HPDE6-E6E7 (cell line): ENCODE measurements around the gene WDR33.

ENCODE experiments used
- DNase-seq: peaks from one replicate; pipeline ENCODE4 v3.0.0; 2011; ENCODE audit warnings: missing footprints; ENCODE audit errors: extremely low spot score

WDR33 gene

DNA sequence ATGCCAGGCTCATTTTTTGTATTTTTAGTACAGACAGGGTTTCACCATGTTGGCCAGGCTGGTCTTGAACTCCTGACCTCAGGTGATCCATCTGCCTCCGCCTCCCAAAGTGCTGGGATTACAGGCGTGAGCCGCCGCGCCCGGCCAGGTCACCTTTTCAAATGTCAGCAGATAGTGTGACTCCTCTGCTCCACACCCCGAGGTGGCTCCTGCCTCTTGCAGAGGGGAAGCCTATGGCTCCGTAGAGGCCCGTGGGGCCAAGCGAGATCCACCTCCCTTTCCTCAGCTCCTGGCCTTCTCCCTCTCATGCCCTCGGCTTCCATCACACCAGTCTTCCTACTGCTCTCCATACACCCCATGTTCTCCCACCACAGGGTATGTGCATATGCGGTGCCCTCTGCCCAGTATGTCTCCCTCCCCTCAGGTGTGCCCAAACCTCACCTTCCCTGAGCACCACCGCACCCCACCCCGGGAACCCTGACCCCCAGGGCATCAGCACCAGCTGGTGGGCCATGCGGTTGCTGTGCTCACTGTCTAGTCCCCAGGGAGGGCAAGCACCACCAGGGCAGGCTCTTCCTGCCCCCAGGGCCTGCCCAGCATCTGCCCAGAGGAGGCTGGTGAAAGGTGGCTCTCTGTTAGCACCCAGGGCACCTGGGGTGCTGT lies 154.3 kb downstream of the WDR33 start:
- DNase-seq, result no peak

DNA sequence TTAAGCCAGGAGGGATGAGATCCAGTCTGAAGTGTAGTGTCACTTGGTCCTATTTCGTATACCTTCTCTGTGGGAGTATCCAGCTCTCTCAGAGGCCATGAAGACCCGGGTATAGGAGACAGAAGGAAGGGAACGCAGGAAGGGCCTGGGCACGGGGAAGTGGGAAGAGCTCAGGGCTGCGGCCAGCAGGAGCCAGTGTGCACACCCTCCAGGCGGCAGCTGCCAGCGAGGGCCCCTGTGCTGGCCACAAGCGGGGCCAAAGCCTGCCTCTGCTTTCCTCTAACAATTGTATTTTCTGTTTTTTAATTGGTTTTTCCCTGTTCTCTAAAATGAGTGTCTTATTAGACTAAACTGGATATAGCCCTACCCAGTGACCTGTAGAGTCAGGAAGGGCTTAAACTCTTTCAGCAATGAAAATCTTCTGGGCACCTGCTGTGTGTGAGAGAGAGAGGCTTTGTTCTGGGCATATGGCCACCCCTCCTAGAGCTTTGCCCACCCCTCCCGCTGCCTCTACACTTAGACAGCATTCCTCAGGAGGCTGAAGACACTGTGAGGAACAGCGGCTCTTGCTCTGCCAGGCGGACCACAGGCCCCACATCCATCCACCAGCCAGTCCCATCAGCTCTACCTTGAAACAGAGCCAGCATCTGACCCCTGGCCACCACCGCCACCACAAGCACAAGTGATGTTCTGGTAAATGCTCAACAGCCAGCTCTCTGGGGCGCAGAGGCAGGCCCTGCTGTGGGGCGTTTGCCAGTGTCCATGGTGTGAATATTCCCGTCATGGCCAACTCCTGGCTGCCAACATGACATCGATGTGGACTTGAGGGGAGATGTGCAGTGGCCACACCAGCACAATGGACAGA lies 155.5 kb downstream of the WDR33 start:
- DNase-seq, result no peak

- no peak for DNase-seq
Measured at GRCh38 chr2:127654838-127655175, 156.2 kb downstream of the WDR33 start.

DNA sequence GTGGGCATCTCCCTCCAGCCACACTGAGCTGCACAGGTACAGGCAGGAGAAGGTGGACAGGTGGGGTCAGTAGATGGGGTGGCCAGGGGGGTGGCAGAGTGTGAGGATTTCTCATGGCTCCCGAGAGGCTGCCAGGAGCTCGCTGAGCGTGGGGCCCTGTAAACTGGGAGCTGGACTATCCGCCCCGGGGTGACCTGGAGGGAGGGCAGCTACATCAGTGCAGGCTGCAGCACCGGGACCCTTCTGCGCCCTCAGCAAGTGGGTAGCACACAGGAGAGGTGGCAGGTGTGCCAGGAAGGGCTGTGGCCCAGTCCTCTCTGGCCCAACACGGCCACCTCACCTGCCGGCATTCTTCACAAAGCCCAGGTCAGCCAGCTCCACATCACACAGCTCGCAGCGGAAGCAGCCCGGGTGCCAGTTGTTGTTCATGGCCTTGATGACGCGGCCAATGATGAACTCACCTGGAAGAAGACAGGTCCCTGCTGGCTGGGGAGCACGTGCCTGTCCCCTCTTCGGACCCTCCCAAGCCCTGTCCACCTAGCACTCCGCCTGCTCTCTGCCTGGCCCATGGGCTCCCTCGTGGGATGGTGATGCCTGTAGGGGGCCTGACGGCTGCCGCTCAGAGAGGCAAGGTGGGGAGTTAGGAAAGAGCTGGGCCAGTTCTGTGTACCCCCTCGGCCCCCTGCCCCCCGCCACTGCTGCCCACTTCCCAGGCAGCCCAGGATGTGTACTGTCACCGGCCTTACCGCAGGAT lies 156.7 kb downstream of the WDR33 start:
- DNase-seq, result no peak

DNA sequence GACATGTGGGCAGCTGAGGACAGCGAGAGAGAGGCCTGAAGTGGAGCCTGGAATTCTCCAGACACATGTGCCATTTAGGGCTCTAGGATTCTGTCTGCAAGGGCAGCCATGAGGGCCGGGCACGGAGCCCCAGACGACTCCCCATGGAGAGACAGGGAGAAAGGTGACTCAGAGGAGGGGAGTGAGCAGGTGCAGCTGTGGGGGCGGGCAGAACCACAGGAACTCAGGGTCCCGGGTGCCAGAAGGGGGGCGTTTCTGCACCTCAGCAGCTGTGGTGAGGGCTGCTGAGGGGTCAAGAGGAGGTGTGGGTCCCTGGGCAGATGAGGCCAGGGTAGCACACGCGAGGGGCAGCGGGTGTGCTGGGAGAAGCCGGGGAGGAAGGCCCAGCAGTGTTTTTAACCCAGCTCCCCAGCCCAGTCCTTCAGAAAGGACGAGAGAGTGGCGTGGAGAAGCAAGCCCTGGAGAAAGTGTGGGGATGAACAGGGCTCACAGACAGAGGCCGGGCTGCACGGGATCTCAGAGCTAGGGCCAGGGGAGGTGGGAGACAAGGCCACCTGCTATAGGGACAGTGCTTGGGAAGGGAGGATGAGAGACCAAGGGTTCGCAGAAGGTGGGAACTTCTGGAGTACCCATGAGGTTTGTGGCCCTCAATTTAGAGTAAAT lies 157.4 kb downstream of the WDR33 start:
- no peak for DNase-seq

GRCh38 chr2:127652786-127653357 lies 158.1 kb downstream of the WDR33 start:
- DNase-seq, result no peak

GRCh38 chr2:127651971-127652550 lies 158.9 kb downstream of the WDR33 start:
- no peak for DNase-seq

- no peak for DNase-seq
Measured at GRCh38 chr2:127651381-127651809, 159.6 kb downstream of the WDR33 start.
